Upper lobe of right lung (tissue), 1 donor: ENCODE measurements around the gene PTPN4. TPM values are rescaled to one million over a fixed set of nuclear protein-coding genes. Genes with fewer than 3 reads are reported as not detected.

Source experiments
- ATAC-seq: fragments of 200-7000 bp; cut with Tn5 transposase; one replicate; pipeline ENCODE4 v1.9.1; 2020; ENCODE audit warnings: mild to moderate bottlenecking, moderate library complexity
- DNase-seq: peaks from one replicate; pipeline ENCODE4 v3.0.0-alpha.2; 2020
- H3K27ac ChIP-seq: fragments of 200-600 bp; one replicate; pipeline ENCODE4 v1.8.0; 2022
- H3K27me3 ChIP-seq: fragments of 200-600 bp; one replicate; pipeline ENCODE4 v1.8.0; 2022; ENCODE audit warnings: mild to moderate bottlenecking
- H3K36me3 ChIP-seq: fragments of 200-600 bp; one replicate; pipeline ENCODE4 v1.8.0; 2022
- H3K4me1 ChIP-seq: fragments of 200-600 bp; one replicate; pipeline ENCODE4 v1.8.0; 2022
- H3K4me3 ChIP-seq: fragments of 200-600 bp; one replicate; pipeline ENCODE4 v1.8.0; 2022; ENCODE audit warnings: mild to moderate bottlenecking
- H3K9me3 ChIP-seq: fragments of 200-600 bp; one replicate; pipeline ENCODE4 v1.8.0; 2022
- intact Hi-C: fragments of 100-400 bp; cut with DNase I; formaldehyde crosslinking; loops from one replicate; pipeline ENCODE4 v1.11.0; 2022
- total RNA-seq: library from RNA; stranded (reverse); fragmentation: NEBNext Ultra II Directional; extraction: Animal tissue kit (Norgen Biotek cat#: 25700); gene quantifications from one replicate; pipeline ENCODE4 v1.2.1, GENCODE V29; 2021
- TF ChIP-seq, protein P1 (sequence below): fragments of 200-600 bp; IDR thresholded peaks from one replicate; pipeline ENCODE4 v1.8.0; 2022; ENCODE audit warnings: antibody characterized with exemption
- donor health status: DM: no; HTN: yes; CAD: no; lungs with severe emphysema.

PTPN4 gene
- total RNA-seq, 1 donor from 2014 or later = 45.4 TPM

DNA sequence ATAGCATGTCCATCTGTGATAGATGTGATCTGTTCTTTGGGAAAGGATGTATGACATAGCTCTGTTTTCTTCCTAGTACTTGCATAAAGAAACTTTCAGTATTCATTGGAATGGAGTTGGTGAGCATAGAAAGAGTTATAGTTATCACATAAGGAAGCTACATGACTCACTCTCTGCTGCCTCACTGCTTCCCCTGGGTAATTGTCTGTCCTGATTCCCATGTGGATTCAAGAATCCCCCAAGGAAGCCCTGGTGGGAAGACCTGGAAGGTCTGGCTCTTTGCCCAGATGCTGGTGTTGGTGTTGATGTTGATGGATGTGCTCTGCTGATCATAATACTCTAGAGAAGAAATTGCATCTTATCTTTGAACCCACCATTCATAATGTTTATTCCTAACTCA, 60.6 kb downstream of the PTPN4 start:
- TF ChIP-seq, protein P1, sequence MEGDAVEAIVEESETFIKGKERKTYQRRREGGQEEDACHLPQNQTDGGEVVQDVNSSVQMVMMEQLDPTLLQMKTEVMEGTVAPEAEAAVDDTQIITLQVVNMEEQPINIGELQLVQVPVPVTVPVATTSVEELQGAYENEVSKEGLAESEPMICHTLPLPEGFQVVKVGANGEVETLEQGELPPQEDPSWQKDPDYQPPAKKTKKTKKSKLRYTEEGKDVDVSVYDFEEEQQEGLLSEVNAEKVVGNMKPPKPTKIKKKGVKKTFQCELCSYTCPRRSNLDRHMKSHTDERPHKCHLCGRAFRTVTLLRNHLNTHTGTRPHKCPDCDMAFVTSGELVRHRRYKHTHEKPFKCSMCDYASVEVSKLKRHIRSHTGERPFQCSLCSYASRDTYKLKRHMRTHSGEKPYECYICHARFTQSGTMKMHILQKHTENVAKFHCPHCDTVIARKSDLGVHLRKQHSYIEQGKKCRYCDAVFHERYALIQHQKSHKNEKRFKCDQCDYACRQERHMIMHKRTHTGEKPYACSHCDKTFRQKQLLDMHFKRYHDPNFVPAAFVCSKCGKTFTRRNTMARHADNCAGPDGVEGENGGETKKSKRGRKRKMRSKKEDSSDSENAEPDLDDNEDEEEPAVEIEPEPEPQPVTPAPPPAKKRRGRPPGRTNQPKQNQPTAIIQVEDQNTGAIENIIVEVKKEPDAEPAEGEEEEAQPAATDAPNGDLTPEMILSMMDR = no peak
- Histone ChIP-seq H3K9me3 (peaks cover 4% of the 10 kb centered on the region), H3K27ac (no peak overlapping the region), H3K36me3 (no peaks in the 10 kb centered on the region), H3K4me3 (no peak overlapping the region), H3K27me3 (no peaks in the 10 kb centered on the region), H3K4me1 (no peaks in the 10 kb centered on the region)
- DNase-seq (no peak), ATAC-seq (peak; percentile 22)
- intact Hi-C loops = loop anchor here (10.0 kb wide), 1 partner anchor 65 kb away; the partner anchor contains the start of gene PTPN4

DNA sequence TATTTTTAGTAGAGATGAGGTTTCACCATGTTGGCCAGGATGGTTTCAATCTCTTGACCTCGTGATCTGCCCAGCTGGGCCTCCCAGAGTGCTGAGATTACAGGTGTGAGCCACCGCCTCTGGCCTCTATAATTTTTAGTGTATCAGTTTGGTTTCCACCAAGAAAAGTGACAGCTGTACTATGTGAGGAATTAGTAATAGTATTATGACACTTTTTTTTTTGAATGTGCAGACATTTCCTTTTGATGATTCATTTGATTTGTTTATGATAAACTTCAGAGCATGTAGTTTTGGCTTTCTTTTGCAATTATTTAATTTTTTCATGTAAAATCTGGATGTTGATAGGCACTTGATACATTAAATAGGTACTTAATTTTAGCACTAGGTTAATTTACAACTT, 61.5 kb downstream of the PTPN4 start:
- ATAC-seq (no peak), DNase-seq (no peak)
- H3K4me1 ChIP-seq = no peaks in the 10 kb centered on the region
- intact Hi-C loops = loop anchor here (10.0 kb wide), 1 partner anchor 66 kb away; the partner anchor contains the start of gene PTPN4
- H3K27me3 ChIP-seq = no peaks in the 10 kb centered on the region
- TF ChIP-seq, protein P1 = no peak
- H3K27ac ChIP-seq = no peak overlapping the region
- H3K9me3 ChIP-seq = peaks cover 4% of the 10 kb centered on the region
- no peak overlapping the region for H3K4me3 ChIP-seq
- no peaks in the 10 kb centered on the region for H3K36me3 ChIP-seq

DNA sequence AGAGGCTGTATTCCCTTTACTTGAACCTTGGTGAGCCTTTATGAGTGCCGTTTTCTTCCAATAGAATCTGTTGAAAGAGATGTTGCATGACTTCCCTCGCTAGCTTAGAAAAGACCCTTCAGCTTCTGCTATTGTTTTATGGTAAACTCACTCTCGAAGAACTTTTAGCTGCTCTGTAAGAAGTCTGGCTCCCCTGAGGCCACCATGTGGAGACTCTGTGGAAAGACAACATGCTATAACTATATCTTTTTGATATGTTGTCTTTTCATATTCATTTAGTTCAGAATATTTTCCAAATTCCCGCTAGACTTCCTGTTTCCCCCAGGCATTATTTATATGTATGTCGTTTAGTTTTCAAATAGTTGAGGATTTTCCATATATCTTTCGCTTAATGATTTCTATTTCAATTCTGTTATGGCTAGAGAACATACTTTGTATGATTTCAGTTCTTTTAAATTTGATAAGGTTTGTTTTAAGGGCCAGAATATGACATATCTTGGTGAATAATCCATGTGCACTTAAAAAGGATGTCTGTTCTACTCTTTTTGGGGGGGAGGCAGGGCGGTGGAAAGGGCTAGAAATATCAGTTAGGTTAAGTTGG, 64.1 kb downstream of the PTPN4 start:
- H3K36me3 ChIP-seq = no peaks in the 10 kb centered on the region
- TF ChIP-seq, protein P1 = peak; percentile 67
- H3K4me3 ChIP-seq = no peak overlapping the region
- ATAC-seq (peak; percentile 76), DNase-seq (no peak)
- no peaks in the 10 kb centered on the region for H3K27me3 ChIP-seq
- intact Hi-C loops = loop anchor here (10.0 kb wide), 1 partner anchor 69 kb away; the partner anchor contains the start of gene PTPN4
- no peak overlapping the region for H3K27ac ChIP-seq
- H3K9me3 ChIP-seq = no peaks in the 10 kb centered on the region
- H3K4me1 ChIP-seq = no peaks in the 10 kb centered on the region

DNA sequence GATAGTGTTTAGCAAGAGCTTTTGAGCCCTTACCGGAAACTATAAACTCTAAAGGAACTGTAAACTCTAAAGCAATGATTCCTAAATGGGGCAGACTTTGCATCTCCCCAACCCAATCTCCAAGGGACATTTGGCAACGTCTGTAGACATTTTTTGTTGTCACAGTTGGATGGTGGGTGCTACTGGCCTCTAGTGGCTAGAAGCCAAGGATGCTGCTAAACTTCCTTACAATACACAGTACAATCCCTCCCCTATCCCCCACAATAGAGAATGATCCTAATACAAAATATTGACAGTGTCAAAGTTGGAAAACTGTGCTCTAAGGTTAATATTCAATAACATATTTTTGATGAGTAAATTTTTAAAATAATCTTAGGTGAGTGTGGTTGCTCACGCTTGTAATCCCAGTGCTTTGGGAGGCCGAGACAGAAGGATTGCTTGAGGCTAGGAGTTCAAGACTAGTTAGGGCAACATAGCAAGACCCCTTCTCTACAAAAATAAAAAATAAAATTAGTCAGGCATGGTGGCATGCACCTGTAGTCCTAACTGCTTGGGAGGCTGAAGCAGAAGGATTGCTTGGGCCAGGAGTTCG, 66.7 kb downstream of the PTPN4 start:
- intact Hi-C loops = loop anchor here (10.0 kb wide), 1 partner anchor 72 kb away; the partner anchor contains the start of gene PTPN4
- ATAC-seq (peak; percentile 79), DNase-seq (no peak)
- no peaks in the 10 kb centered on the region for H3K27me3 ChIP-seq
- no peaks in the 10 kb centered on the region for H3K9me3 ChIP-seq
- TF ChIP-seq, protein P1 = peak; percentile 53
- H3K4me3 ChIP-seq = no peak overlapping the region
- no peaks in the 10 kb centered on the region for H3K4me1 ChIP-seq
- no peak overlapping the region for H3K27ac ChIP-seq
- H3K36me3 ChIP-seq = no peaks in the 10 kb centered on the region

DNA sequence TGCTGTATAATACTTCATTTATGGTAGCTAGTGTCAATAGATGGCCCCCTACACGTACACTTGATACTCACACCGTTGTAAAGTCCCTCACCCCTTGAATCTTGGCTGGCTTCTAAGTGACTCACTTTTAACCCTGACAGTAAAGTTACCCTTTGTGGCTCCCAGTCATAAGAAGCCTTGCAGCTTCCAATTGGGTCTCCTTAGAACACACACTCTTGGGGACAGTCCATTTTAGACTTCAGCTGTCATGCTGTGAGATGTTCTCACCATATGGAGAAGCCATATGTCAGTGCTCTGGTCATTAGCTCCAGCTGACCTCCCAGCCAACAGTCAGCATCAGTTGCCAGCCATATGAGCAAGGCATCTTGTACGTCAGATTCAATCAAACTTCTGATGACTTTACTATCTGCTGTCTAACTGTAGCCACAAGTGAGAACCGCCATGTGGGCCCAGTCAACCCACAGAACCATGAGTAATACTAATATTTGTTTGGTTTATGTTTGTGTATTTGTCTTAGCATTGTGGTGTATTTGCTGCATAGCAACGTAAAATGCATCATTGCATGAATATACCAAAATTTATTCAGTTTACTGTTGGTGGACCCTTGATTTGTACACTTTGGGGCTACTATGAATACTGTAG, 68.3 kb downstream of the PTPN4 start:
- Histone ChIP-seq H3K9me3 (no peaks in the 10 kb centered on the region), H3K4me3 (no peak overlapping the region), H3K4me1 (peaks cover 4% of the 10 kb centered on the region), H3K27ac (no peak overlapping the region), H3K36me3 (no peaks in the 10 kb centered on the region), H3K27me3 (no peaks in the 10 kb centered on the region)
- intact Hi-C loops = loop anchor here (10.0 kb wide), 1 partner anchor 73 kb away; the partner anchor contains the start of gene PTPN4
- no peak for ATAC-seq
- TF ChIP-seq, protein P1 = no peak
- no peak for DNase-seq
